OCI-M2 (cell line): Measurements from ENCODE around the gene PAPPA2.
"Not testable (repeated sequence)": the region's sequence is repeated elsewhere in the genome, so short reads cannot be mapped to it uniquely, and the experiment has no call there.

Source experiments
- DNase-seq: peaks from one replicate; lab custom pipeline; 2025; ENCODE audit not compliant: unreplicated experiment; lab: John Stamatoyannopoulos, UW

Gene PAPPA2

DNA sequence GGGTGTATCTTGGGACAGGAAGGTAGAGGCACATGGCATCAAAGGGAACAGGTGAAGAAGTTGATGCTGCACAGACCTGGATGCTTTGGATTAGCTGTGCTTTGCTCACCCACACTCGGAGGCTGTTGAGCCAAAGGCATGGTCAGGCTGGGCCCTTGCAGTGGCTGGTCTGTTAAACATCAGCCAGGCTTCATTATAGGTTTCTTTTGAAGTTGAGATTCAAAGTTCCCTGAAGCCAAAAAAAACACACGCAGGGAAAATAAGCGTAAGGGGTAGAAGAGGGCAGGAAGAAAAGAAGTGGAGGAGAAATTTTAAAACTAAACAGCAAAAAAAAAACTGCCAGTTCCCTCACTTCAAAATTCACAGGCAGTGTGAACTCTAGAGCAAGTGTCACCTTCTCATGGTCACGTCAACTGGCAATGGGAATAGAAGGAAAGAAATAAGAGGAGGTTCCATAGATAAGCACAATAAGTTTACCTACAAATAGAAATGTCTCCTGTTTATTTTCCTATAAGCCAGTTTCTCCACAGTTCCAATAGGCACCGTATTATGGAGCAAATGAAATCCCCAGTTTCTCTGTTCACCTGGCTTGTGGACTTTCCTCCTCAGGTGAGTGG, 139.5 kb downstream of the PAPPA2 start:
- DNase-seq, result no peak

DNA sequence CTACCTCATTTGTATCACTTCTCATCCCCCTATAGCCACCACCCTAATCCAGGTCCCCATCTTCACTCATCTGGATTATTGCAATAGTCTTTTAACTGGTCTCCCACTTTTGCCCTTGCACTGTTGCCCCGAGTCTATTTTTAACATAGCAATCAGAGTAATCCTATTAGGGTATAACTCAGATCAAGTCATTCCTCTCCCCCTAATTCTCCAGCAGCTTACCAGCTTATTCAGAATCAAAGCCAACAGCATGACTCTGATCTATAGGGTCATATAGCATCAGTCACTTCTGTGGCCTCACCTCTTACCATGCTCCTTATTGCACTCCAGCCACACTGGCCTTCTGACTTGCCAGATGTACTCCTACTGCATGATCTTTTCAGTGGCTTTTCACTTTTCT, 140.7 kb downstream of the PAPPA2 start:
- no peak for DNase-seq

DNA sequence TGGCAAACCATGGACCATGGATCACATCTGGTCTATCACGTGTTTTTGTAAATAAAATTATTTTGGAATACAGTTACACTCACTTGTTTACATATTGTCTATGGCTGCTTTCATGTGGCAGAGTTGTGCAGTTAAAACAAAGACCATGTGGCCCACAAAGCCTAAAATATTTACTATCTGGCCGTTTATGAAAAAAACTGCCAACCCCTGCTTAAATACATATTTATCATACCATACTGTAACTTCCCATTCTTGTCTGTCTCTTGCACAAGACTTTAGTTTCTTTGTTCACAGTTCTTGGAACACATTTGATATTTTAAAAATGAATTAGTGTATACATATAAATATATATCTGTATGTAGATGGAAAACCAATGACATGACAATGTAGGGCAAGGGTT, 141.5 kb downstream of the PAPPA2 start:
- no peak for DNase-seq

DNA sequence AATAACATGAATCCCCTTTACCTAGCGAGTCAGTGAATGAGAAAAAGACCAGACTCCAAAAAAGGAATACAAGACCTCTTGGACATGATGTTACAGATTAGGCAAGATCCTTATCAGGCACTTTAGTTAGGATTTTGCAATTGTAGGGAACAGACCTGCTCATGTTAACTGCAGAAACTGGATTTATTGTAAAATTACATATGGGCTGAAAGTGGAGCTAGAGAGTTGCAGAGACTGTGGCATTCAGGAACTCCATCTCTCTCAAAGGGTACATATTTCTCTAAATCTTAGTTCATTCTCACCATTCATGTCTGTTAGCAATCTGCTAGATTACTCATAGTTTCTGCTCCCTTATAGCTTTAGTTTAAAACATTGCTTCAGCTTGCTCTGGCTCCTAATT, 142.2 kb downstream of the PAPPA2 start:
- no peak for DNase-seq

DNA sequence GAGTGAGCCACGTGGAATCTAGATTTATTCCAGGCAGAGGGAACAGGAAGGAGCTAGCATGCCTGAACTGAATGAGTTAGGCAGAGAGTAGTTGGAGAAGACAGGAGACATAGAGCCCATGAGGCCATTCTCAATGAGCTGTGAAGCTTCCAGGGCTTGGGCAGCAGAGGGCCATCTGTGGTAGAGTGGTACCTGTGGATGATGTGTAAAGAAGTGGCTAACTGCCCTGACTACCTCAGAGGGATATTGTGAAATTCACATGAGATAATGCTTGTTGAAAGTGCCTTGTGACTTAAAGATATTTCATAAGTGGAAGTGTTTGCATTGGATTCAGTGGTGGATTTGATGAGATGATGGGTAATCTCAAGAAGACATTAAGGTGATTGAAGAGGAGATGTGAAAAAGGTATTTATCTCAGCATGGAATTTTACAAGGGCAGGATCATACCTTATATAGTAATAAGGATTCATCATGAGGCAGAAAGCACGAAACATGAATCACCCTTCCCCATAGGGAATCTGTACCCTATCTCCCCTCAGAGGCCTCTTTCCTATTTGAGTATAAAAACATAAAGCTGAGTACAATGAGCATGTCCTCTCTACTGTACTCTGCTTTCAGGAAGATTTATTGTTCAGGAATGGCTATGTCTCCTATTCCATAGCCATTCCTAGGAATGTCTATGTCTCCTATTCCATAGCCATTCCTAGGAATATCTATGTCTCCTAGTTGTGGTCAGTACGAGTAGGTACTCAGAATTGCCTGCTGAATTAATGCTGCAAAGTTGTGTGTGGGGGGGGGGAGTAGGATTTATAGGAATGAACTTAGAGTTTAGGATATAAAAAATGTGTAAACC, 146.8 kb downstream of the PAPPA2 start:
- no peak for DNase-seq

DNA sequence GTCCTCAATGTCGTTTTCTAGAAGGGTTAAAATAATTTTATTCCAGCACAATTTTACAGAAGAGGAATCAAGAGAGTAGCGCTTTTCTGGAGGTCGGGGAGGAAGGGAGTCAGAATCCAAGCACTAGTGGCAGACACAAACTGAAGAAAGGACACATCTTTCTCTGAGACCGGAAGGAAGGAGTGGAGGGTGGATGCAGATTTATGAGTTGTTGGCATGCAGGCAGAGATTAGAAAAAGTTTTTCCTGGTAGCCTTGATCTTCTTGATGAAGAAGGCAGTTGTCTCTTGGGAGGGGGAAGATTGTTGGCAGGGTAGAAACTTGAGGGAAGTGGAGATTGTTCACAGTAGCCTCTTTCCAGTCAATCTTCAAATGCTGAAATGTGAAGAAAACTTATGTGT, 149.8 kb downstream of the PAPPA2 start:
- no peak for DNase-seq

DNA sequence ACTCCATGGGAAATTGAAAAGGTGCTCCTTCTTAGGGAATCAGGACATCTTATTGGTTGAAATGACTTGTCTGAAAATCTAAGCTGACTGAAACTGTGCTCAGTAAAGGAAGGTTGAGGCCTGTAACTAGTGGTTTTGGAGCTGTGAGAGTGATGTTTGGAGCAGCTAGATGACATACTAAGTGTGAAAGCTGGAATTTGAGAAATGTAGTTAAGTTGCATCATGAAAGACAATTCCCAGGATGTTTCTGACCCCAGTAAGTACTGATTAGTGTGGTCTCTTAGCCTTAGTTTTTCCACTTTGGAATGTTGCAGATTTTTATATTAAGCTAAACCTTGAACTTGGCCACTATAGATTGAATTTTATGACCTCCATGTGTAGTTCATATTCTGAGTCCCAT, 154.9 kb downstream of the PAPPA2 start:
- DNase-seq, result no peak

DNA sequence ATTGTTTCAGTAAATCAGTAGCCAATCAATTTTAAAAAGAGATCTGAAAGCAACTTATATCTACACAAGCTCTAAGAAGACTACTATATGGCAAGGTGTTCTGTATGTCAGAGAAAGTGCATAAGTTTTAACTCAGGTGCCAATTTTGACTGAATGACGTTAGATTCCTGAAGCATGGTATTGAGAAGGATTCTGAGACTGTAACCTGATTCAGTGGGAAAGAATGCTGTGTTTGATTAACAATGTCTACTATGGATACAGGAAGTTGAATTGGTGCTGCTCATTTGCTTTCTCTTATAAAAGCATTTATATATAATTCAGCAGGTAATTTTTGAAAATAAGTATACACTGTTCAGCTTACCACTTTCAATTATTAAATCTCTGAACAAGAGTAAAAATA, 156.3 kb downstream of the PAPPA2 start:
- DNase-seq, result no peak

DNA sequence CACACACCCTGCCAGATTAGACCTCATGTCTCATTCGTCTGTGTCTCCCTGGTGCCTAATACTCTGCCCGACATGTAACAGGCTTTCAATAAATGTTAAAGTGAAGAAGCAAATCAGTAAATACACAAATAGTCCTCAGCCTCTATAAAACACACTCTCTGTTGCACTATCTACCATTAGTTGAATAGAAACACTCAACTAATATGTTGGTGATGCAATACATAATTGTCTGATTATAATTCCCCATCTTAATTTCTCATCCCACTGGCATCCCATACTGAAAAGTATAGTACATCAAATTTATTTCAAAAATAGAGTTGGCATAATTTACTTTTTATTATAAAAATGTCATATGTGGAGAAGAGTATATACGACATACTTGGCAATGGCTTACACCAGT, 162.4 kb downstream of the PAPPA2 start:
- DNase-seq, result no peak

DNA sequence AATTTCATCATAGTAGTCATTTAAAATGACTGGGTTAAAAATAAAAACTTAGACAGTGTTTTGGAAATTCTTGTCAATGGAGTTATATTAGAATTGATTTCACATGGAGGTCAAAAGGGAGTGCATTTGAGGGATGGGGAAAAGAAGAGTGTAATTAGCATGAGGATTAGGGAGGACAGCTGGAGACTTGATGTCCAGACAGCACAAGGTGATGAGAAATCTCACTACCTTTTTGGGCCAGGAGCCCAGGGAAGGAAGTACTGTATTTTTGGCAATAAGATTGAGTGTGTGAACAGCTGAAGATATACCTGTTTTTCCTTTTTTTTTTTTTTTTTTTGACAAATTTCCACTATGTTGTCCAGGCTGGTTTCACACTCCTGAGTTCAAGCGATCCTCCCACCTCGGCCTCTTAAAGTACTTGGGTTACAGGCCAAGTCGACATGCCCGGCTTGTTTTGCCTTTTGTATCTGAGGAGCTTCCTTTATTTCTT, 163.6 kb downstream of the PAPPA2 start:
- DNase-seq, result no peak

DNA sequence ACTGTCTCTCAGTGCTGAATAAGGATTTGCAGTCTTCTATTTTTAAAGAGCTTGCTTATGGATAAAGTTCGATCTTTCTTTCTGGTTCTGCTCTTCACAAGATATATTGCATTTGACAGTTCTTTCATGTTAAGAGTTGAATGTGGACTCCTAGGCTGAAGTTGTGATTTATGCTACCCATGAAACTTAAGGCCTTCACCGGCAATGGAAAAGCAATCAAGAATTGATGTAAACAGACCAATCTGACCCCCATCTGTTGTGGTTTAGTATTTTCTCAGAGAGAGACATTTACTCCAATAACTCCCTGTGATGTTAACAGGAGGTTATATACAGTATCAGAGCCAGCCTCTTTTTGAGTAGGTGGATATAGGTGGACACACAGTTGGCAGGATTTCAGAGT, 165.8 kb downstream of the PAPPA2 start:
- no peak for DNase-seq

DNA sequence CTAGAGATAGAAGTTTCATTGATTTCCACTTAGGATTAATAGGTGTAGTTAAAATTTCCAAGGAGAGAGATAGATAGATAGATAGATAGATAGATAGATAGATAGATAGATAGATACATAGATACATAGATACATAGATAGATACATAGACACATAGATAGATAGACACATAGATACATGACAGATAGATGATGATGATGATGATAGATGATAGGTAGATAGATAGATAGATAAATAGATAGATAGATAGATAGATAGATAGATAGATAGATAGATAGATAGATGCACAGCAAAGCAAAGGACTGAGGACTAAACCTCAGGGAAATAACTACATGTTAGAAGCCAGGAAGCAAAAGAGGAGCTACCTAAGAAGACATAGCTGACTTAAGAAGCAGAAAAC, 171.8 kb downstream of the PAPPA2 start:
- DNase-seq, result not testable (repeated sequence)

DNA sequence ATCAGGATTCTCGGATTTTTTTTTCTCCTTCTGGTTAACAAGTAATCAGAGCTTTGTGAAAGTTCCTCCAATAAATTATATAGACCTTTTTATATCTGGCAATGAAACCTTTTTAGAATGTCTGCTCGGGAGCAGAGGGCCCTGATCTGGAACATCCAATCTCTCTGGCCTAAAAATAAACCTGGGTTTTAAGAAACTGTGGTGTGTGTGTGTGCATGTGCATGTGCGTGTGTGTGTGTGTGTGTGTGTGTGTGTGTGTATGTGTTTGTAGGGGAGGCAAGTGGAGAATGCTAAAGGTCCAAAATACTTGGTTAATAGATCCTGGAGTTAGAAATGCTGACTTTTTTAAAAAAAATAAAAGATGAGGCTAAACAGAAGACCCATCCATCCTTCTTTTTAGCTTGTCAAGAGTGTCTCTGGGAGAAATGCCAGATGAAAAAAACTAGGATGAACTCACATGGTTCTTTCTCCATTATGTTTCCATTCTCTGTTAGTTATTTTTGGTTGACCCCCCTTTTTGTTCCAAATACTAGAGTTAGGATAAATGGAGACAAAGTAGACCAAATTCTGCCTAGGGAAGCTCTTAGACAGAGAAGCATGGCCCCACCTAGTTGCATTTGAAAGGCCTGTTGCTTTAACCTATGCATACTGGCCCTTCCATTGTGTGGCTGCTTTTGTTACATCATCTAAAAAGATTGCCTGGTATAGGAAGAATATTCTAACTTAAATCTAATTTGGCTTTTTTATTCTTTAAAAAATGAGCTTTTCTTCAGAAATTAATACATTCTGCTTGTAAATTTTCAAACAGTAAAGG, 175.9 kb downstream of the PAPPA2 start:
- DNase-seq, result no peak

DNA sequence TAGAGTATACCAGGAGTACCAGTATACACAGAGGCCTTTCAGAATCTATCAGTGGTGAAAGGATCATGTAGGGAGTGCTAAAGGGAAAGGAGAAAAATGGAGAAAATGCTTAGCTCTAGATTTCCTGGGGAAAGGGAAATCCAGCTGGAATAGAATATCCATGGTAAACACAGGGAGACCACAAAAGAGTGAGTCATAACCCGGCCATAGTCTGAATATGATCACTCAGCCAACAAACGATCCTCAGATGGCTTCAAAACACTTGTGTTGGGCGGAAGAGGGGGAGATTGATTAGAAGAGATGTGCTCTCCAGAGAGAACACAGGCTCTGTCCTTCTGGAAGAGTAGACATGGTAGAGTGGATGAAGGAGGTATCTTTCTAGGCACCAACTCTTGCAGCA, 180.6 kb downstream of the PAPPA2 start:
- DNase-seq, result no peak

DNA sequence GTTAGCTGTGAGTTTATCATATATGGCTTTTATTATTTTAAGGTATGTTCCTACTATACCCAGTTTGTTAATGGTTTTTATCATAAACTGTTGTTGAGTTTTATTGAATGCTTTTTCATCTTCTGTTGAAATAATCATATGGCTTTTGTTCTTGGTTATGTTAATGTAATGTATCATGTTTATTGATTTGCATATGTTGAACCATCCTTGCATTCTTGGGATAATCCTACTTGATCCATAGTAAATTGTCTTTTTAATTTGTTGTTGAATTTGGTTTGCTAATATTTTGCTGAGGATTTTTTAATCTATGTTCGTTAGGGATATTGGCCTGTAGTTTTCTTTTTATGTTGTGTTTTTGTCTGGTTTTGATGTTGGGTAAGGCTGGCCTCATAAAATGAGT, 185.6 kb downstream of the PAPPA2 start:
- no peak for DNase-seq

DNA sequence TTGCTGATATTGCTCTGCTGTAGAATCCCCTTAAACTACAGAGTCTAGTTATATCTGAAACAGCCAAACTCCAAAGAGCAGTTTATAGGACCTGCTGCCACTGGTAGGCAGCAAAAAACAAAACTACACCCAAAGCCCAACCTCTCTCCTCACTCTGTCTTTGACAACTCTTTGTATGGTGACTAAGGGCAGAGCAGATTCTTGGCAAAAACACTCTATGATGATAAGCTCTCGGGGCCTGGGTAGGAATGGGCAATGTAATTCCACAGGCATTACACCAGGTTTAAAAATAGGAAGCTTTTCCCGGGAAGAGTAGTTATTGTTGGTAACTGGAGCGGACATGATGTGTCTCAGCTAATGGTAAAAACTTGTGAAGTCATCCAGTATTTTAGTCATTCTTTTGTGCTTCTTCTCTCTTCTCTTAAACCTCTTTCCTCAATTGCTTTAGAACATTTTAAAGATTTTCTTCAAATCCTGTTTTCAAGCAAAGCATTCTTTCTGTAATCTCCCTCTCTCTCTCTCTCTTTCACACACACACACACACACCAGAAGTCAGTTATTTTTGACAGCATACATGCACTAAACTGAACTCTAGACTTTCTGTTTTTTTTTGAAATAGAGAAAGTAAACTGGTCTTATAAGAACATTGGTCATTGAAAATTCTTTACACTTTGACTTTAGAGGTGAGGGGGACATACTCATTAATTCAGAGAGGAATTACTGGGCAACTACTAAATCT, 193.5 kb downstream of the PAPPA2 start:
- no peak for DNase-seq

DNA sequence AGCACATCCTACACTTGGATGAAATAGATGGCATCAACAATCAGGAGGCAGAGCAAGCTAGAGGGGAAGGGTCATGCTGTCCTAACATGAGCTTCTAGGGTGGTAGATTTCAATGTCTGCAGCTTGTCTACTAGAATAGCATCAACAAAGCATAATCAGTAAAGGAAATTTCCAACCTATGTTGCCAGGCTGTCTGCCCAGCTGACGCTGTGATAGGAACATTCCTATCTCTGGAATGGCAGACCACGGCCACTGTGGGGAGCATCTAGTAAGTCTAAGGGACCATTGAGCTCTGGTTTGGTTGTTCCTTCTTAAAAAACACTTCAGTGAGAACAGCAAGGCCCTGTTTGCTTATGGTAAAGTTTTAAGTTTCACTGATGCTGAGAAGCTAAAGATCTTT, 206.8 kb downstream of the PAPPA2 start:
- no peak for DNase-seq

DNA sequence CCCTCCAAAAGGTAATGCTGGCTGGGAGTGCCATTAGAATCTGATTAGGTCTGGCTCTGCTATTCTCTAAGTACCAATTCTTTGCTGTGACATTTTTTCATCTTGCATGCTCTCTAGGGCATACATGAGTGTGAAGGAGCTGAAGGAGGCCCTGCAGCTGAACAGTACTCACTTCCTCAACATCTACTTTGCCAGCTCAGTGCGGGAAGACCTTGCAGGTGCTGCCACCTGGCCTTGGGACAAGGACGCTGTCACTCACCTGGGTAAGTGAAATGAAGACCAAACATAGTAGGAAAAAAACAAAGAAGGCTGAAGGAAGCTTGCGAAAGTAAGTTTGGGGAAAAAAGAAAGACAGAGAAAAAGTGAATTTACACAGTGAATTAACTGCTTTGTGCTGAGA, 207.9 kb downstream of the PAPPA2 start:
- DNase-seq, result no peak

DNA sequence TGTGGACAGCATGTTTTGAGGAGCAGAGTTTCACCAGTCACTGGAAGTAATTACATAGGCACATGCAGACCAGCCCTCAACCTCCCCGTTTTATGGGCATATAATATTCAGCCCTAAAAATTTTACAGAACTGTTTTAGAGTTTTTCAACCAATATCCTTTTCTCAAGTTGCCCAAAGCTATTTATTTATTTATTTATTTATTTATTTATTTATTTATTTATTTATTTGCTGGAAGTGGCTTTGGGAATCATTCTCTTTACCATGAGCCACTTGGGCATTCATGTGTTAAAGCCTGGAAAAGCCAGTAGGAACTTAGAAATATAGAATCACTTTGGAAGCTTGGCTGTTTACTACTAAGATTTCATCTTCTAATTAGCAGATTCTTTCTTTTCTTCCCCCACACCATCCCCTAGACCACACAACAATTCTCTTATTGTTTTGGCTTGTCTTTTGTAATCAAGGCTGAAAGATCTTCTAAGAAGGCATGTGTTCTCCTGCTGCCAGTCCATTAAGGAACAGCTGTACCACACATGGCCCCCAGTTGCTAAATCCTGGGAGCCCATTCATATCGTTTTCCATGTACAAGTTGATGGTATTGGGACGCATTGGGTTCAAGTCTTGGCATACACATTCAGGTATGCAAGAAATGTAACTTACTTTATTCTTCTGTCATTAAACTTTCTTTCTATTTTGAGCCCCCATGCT, 220.0 kb downstream of the PAPPA2 start:
- DNase-seq, result no peak
